Measurements from ENCODE around the gene SF3B3.

DNA sequence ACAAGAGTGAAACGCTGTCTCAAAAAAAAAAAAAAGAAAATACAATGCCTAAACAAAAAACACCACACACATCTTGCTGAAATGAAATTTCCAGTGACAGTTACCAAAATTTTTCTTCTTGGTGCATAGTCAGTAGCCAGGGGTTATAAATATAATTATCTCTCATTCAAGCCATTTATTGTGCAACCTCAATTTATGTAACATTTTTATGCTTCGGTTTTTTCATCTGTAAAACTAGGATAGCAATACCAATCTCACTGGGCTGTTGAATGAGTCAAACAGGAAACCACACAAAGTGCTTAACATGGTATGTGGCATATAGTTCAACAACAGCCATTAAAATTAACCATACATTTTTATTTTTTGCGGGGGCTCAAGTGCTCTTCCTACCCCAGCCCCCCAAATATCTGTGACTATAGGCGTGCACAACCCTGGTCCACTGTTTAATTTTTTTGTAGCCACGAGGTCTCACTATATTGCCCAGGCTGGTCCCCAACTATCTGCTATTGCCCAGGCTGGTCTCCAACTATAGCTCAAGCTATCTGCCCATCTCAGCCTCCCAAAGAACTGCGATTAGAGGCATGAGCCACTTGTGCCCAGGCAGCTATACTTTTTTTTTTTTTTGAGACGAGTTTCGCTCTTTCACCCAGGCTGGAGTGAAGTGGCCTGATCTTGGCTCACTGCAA is 2.9 kb upstream of the SF3B3 start:
- TF ChIP-seq GATA3 (IDR thresholded peaks at IDR 0.05; ENCODE audit: low read depth, low read length) (no peak), GATA2 (IDR thresholded peaks at IDR 0.05; ENCODE audit: low read depth, low read length) (no peak)

Data from SH-SY5Y (cell line).